Endothelial cell of umbilical vein (primary cell): ENCODE results near the gene CSNK1G2. TPM values are rescaled to one million over a fixed set of nuclear protein-coding genes. Genes with fewer than 3 reads are reported as not detected.

Experiments
- BruUV-seq: library from RNA; stranded (reverse); fragments of 400-500 nt; replicated peaks from 2 replicates; lab custom pipeline; 2021; lab: Mats Ljungman, UMichigan
- CTCF ChIA-PET: fragments of 300-600, 350-600 bp; sonication (Branson Sonifier 250); formaldehyde crosslinking; loops from one replicate; lab custom pipeline; 2021; ENCODE audit warnings: antibody characterized with exemption, inconsistent platforms; lab: Charles Lee
- POLR2A ChIA-PET: fragments of 300-600, 350-600 bp; sonication (Branson Sonifier 250); formaldehyde crosslinking; loops from one replicate; lab custom pipeline; 2021; ENCODE audit warnings: antibody characterized with exemption, inconsistent platforms; lab: Charles Lee
- DNase-seq: peaks from one replicate; pipeline ENCODE4 v3.0.0-alpha.2; 2011; ENCODE audit warnings: low read depth, low spot score
- FAIRE-seq: peaks from 2 replicates; lab custom pipeline; 2011; peaks lifted over from hg19 to GRCh38; lab: Jason Lieb, UNC
- H2AFZ ChIP-seq: 2 replicates; pipeline ENCODE4 v1.6.0; 2012; ENCODE audit warnings: low read depth, low read length, control low read depth, inconsistent platforms
- H3K27ac ChIP-seq: 2 replicates; pipeline ENCODE4 v1.5.1; 2011; ENCODE audit warnings: low read depth, mild to moderate bottlenecking, control low read depth, low read length, moderate library complexity; ENCODE audit not compliant: insufficient read depth
- H3K27me3 ChIP-seq, 2 experiments: 2 replicates each; pipeline versions ENCODE4 v1.6.0 to v1.6.1; 2011; ENCODE audit warnings: low read length in 2 of 2, mixed read lengths in 1 of 2; ENCODE audit not compliant: control insufficient read depth in 2 of 2, insufficient read depth in 2 of 2
- H3K36me3 ChIP-seq, 2 experiments: 2 replicates in 1 of 2; 3 replicates in 1 of 2; pipeline ENCODE4 v1.5.1; 2011; ENCODE audit warnings: low read length in 2 of 2, mild to moderate bottlenecking in 1 of 2, moderate library complexity in 1 of 2; ENCODE audit not compliant: control insufficient read depth in 2 of 2, insufficient read depth in 2 of 2; ENCODE audit errors: extremely low read depth in 1 of 2
- H3K4me1 ChIP-seq: 3 replicates; pipeline ENCODE4 v1.5.1; 2011; ENCODE audit warnings: mild to moderate bottlenecking, low read length; ENCODE audit not compliant: control insufficient read depth, insufficient read depth; ENCODE audit errors: extremely low read depth
- H3K4me2 ChIP-seq: 2 replicates; pipeline ENCODE4 v1.6.1; 2011; ENCODE audit warnings: low read length, control low read depth, mixed read lengths; ENCODE audit not compliant: insufficient read depth
- H3K4me3 ChIP-seq, 3 experiments: fragments of 200-600 bp in 1 of 3; sonication (generic), shearing (Covaris generic) in 1 of 3; replicated peaks in 1 of 3; 2 replicates each; pipeline ENCODE4 v1.5.1; 2011 to 2016; ENCODE audit warnings: control low read depth in 3 of 3, low read length in 3 of 3, mild to moderate bottlenecking in 2 of 3, inconsistent platforms in 1 of 3, low read depth in 1 of 3, moderate library complexity in 1 of 3; ENCODE audit not compliant: insufficient read depth in 1 of 3
- H3K79me2 ChIP-seq: 2 replicates; pipeline ENCODE4 v1.6.0; 2012; ENCODE audit warnings: low read length, inconsistent platforms; ENCODE audit not compliant: control insufficient read depth, insufficient read depth
- H3K9ac ChIP-seq: replicated peaks from 2 replicates; pipeline ENCODE3; 2011; ENCODE audit warnings: low read length, control low read depth; ENCODE audit not compliant: insufficient read depth; ENCODE audit errors: extremely low read depth
- H3K9me1 ChIP-seq: replicated peaks from 3 replicates; pipeline ENCODE4 v1.6.0; 2011; ENCODE audit warnings: mild to moderate bottlenecking, low read length; ENCODE audit not compliant: control insufficient read depth, insufficient read depth; ENCODE audit errors: extremely low read depth
- H3K9me3 ChIP-seq: replicated peaks from 2 replicates; pipeline ENCODE4 v1.5.1; 2012; ENCODE audit warnings: low read length, inconsistent platforms; ENCODE audit not compliant: control insufficient read depth, insufficient read depth
- H4K20me1 ChIP-seq: replicated peaks from 2 replicates; pipeline ENCODE3; 2011; ENCODE audit warnings: mild to moderate bottlenecking, low read length; ENCODE audit not compliant: control insufficient read depth, insufficient read depth; ENCODE audit errors: extremely low read depth
- CTCF ChIP-seq, 2 donors: IDR thresholded peaks; 1 replicate in 1 of 2; 2 replicates in 1 of 2; pipeline ENCODE4 v1.5.1; 2011; ENCODE audit warnings: low read length in 2 of 2, mild to moderate bottlenecking in 2 of 2, moderate library complexity in 2 of 2, control low read depth in 1 of 2, inconsistent platforms in 1 of 2, low read depth in 1 of 2; ENCODE audit not compliant: insufficient read depth in 1 of 2; ENCODE audit errors: extremely low read depth in 1 of 2
- EZH2 ChIP-seq: IDR thresholded peaks from 2 replicates; pipeline ENCODE4 v1.6.1; 2012; ENCODE audit warnings: borderline replicate concordance, low read depth, mild to moderate bottlenecking, moderate library complexity, low read length, inconsistent platforms; ENCODE audit not compliant: severe bottlenecking
- FOS ChIP-seq: IDR thresholded peaks from 2 replicates; pipeline ENCODE4 v1.6.1; 2011; ENCODE audit warnings: mild to moderate bottlenecking, low read length, moderate library complexity, borderline replicate concordance; ENCODE audit not compliant: insufficient read depth
- GATA2 ChIP-seq: IDR thresholded peaks from 2 replicates; pipeline ENCODE4 v1.7.0; 2011; ENCODE audit warnings: low read depth, mild to moderate bottlenecking, moderate library complexity, mixed read lengths, low read length; ENCODE audit not compliant: insufficient read length, insufficient read depth
- JUN ChIP-seq: IDR thresholded peaks from 2 replicates; pipeline ENCODE4 v1.6.1; 2011; ENCODE audit warnings: borderline replicate concordance, low read depth; ENCODE audit not compliant: insufficient read length, insufficient read depth
- MAX ChIP-seq: IDR thresholded peaks from 2 replicates; pipeline ENCODE4 v1.6.1; 2011; ENCODE audit not compliant: insufficient read depth, insufficient read length
- MYC ChIP-seq: IDR thresholded peaks from one replicate; pipeline ENCODE4 v1.6.1; 2011; ENCODE audit warnings: mild to moderate bottlenecking, low read depth, low read length
- POLR2A ChIP-seq: IDR thresholded peaks from 2 replicates; pipeline ENCODE4 v1.6.1; 2012; ENCODE audit warnings: low read depth, mild to moderate bottlenecking, control low read depth, low read length
- POLR2AphosphoS5 ChIP-seq: IDR thresholded peaks from 2 replicates; pipeline ENCODE4 v1.6.1; 2012; ENCODE audit warnings: low read depth, mild to moderate bottlenecking, control low read depth, low read length, moderate library complexity; ENCODE audit not compliant: insufficient read depth
- dilution Hi-C: fragments of 300-500 bp; cut with MboI; formaldehyde crosslinking; loops from one replicate; pipeline ENCODE4 v1.15.0; 2019; ENCODE audit warnings: low sequenced_read_pairs; ENCODE audit not compliant: extremely low pct_ligation_motif_present
- intact Hi-C: fragments of 100-400 bp; cut with micrococcal nuclease; formaldehyde crosslinking; loops from one replicate; pipeline ENCODE4 v1.10.0; 2022
- polyA plus RNA-seq, 4 experiments: library from polyadenylated mRNA; depleted of rRNA in 3 of 4; stranded (reverse) in 3 of 4; unstranded in 1 of 4; fragments of >200 nt; gene quantifications; 2 replicates each; pipeline versions ENCODE4 v1.2.1 to v1.2.3, GENCODE V29; 2011 to 2012; ENCODE audit warnings: missing spikeins in 1 of 4
- total RNA-seq: library from RNA; stranded (reverse); gene quantifications from 2 replicates; pipeline ENCODE4 v1.2.3, GENCODE V29; 2021

Gene CSNK1G2
- total and polyA plus RNA-seq, 2 donors (not counting 3 experiments of a cell fraction or from before 2014, with no cell fraction given): 96.6 to 110 TPM

DNA sequence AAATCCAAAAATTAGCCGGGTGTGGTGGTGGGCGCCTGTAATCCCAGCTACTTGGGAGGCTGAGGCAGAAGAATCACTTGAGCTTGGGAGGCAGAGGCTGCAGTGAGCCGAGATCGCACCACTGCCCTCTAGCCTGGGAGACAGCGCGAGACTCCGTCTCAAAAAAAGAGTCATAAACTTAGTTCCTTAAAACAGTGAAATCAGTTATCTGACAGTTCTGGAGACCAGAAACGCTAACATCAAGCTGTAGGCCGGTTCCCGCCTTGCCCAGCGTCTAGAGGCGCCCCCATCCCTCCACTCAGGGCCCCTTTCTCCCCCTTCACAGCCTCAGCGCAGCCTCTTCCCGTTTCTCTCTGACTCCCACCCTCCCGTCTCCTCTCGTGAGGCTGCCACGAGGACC is 23.8 kb upstream of the CSNK1G2 start:
- H4K20me1 ChIP-seq: no peaks in the 10 kb centered on the region
- no peak for TF ChIP-seq MAX
- TF ChIP-seq EZH2: no peak
- no peak for TF ChIP-seq JUN
- TF ChIP-seq POLR2AphosphoS5: no peak
- no peak for TF ChIP-seq CTCF (IDR thresholded peaks at IDR 0.05; ENCODE audit: extremely low read depth in 1 of 2, insufficient read depth in 1 of 2, low read depth in 1 of 2, low read length in 2 of 2)
- TF ChIP-seq POLR2A: no peak
- TF ChIP-seq GATA2: no peak
- no peak for TF ChIP-seq FOS
- no peak for TF ChIP-seq MYC
- CTCF ChIA-PET: interaction anchor here (1.7 kb wide), 1 partner anchor 41 kb away, joined by 3 read pairs; no protein-coding TSS in a partner anchor
- DNase-seq: no peak
- dilution Hi-C loops (no loop called here), intact Hi-C loops (no loop called here)
- H3K4me3 ChIP-seq: no peak overlapping the region
- H3K36me3 ChIP-seq: peaks cover 5 to 36% of the 10 kb centered on the region in 2 experiments
- H3K27me3 ChIP-seq: no peaks in the 10 kb centered on the region
- BruUV-seq: no TSS peak
- H3K9ac ChIP-seq: no peak overlapping the region
- no peak for FAIRE-seq
- H3K9me1 ChIP-seq: no peaks in the 10 kb centered on the region
- H3K4me1 ChIP-seq: no peaks in the 10 kb centered on the region
- no peak overlapping the region for H3K27ac ChIP-seq
- no peak overlapping the region for H2AFZ ChIP-seq
- no peaks in the 10 kb centered on the region for H3K9me3 ChIP-seq
- peaks cover 7% of the 10 kb centered on the region for H3K79me2 ChIP-seq
- POLR2A ChIA-PET: no interaction called here
- H3K4me2 ChIP-seq: no peak overlapping the region
